OCI-LY7 (cell line): ENCODE results near the gene ZGRF1. TPM values are rescaled to one million over a fixed set of nuclear protein-coding genes. Genes with fewer than 3 reads are reported as not detected.

ENCODE experiments used
- BruUV-seq: library from RNA; stranded (reverse); fragments of 400-500 nt; replicated peaks from 2 replicates; lab custom pipeline; 2021; lab: Mats Ljungman, UMichigan
- CTCF ChIA-PET: fragments of 300-600 bp; sonication (Branson Sonifier 250); formaldehyde crosslinking; loops from one replicate; lab custom pipeline; 2022; ENCODE audit warnings: antibody characterized with exemption; ENCODE audit not compliant: unreplicated experiment; lab: Charles Lee
- POLR2A ChIA-PET: fragments of 300-600 bp; sonication (Branson Sonifier 250); formaldehyde crosslinking; loops from one replicate; lab custom pipeline; 2022; ENCODE audit warnings: antibody characterized with exemption; lab: Charles Lee
- DNase-seq: peaks from one replicate; pipeline ENCODE4 v3.0.0-alpha.2; 2015; ENCODE audit warnings: low spot score
- H2AFZ ChIP-seq: fragments of 200-600 bp; sonication (generic), shearing (Covaris generic); 2 replicates; pipeline ENCODE4 v1.6.1; 2014; ENCODE audit warnings: mild to moderate bottlenecking, antibody characterized with exemption, low read length, moderate library complexity
- H3K27ac ChIP-seq: fragments of 200-600 bp; sonication (generic); 2 replicates; pipeline ENCODE4 v1.5.1; 2014; ENCODE audit warnings: mixed run types, low read depth, mild to moderate bottlenecking, moderate library complexity, low read length, inconsistent platforms; ENCODE audit not compliant: poor library complexity, severe bottlenecking
- H3K36me3 ChIP-seq: fragments of 200-600 bp; sonication (generic); 2 replicates; pipeline ENCODE4 v1.6.1; 2014; ENCODE audit warnings: mild to moderate bottlenecking, antibody characterized with exemption, low read length, moderate library complexity, mixed read lengths; ENCODE audit not compliant: insufficient read depth
- H3K4me1 ChIP-seq: fragments of 200-600 bp; sonication (generic); 2 replicates; pipeline ENCODE4 v1.5.1; 2014; ENCODE audit warnings: mild to moderate bottlenecking, low read length; ENCODE audit not compliant: insufficient read depth, poor library complexity, severe bottlenecking
- H3K4me2 ChIP-seq: fragments of 200-600 bp; sonication (generic); 2 replicates; pipeline ENCODE4 v1.6.1; 2014; ENCODE audit warnings: mild to moderate bottlenecking, low read length
- H3K4me3 ChIP-seq: fragments of 200-600 bp; sonication (generic); 2 replicates; pipeline ENCODE4 v1.5.1; 2014; ENCODE audit warnings: mild to moderate bottlenecking, low read depth, low read length; ENCODE audit not compliant: poor library complexity, severe bottlenecking
- H3K79me2 ChIP-seq: fragments of 200-600 bp; sonication (generic); 2 replicates; pipeline ENCODE4 v1.6.1; 2016; ENCODE audit warnings: low read depth, mild to moderate bottlenecking, low read length, moderate library complexity, mixed read lengths; ENCODE audit not compliant: insufficient read depth
- H3K9me2 ChIP-seq: fragments of 200-600 bp; sonication (generic); 2 replicates; pipeline ENCODE4 v1.6.1; 2016; ENCODE audit warnings: mild to moderate bottlenecking, low read length, mixed read lengths; ENCODE audit not compliant: insufficient read depth
- H3K9me3 ChIP-seq: fragments of 200-600 bp; sonication (generic); 2 replicates; pipeline ENCODE4 v1.6.1; 2014; ENCODE audit warnings: mild to moderate bottlenecking, mixed run types, low read length, mixed read lengths
- H4K20me1 ChIP-seq: fragments of 200-600 bp; sonication (generic); 2 replicates; pipeline ENCODE4 v1.6.1; 2014; ENCODE audit warnings: mild to moderate bottlenecking, antibody characterized with exemption, low read length, moderate library complexity, mixed read lengths; ENCODE audit not compliant: insufficient read depth
- CTCF ChIP-seq: fragments of 200-600 bp; sonication (generic); conservative IDR thresholded peaks from 2 replicates; pipeline ENCODE4 v1.5.1; 2014; ENCODE audit warnings: mild to moderate bottlenecking, antibody characterized with exemption, low read length, moderate library complexity, mixed read lengths
- EZH2phosphoT487 ChIP-seq: fragments of 200-600 bp; sonication (generic); IDR thresholded peaks from 2 replicates; pipeline ENCODE4 v1.6.1; 2018; ENCODE audit warnings: low read depth, borderline replicate concordance, mild to moderate bottlenecking, mixed run types, antibody characterized with exemption, low read length, moderate library complexity, mixed read lengths
- intact Hi-C: fragments of 100-400 bp; cut with micrococcal nuclease; formaldehyde crosslinking; loops from one replicate; pipeline ENCODE4 v1.10.0; 2022; ENCODE audit not compliant: unreplicated experiment
- total RNA-seq, 2 experiments: library from RNA; depleted of rRNA in 1 of 2; stranded (reverse); fragments of >200 nt in 1 of 2; shearing (Covaris generic) in 1 of 2; gene quantifications; 2 replicates each; pipeline ENCODE4 v1.2.3, GENCODE V29; 2014 to 2022

ZGRF1 gene
- total RNA-seq, 2 experiments from 2014 or later: 54.4 to 68.1 TPM

DNA sequence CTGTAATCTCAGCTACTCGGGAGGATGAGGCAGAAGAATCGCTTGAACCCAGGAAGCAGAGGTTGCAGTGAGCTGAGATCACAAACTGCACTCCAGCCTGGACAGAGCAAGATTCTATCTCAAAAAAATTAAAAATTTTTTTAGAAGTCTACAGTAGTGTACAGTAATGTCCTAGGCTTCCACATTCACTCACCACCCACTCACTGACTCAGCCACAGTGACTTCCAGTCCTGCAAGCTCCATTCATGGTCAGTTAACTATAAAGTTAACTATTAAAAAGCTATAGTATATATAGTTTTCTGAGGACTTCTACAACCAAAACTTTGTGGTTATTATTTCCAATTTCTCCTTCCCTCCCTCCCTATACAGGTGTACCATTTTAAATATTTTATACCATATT, 86.0 kb downstream of the ZGRF1 start:
- H2AFZ ChIP-seq: no peak overlapping the region
- intact Hi-C loops: no loop called here
- peaks cover 33% of the 10 kb centered on the region for H3K36me3 ChIP-seq
- CTCF ChIA-PET: interaction anchor here (1.3 kb wide), 1 partner anchor 27 kb away, joined by 3 read pairs; no protein-coding TSS in a partner anchor
- DNase-seq: no peak
- TF ChIP-seq CTCF: no peak
- no peak for TF ChIP-seq EZH2phosphoT487
- POLR2A ChIA-PET: interaction anchor here (0.7 to 1.7 kb wide), 6 partner anchors 9 to 317 kb away, joined by 3 to 9 read pairs (median 3); no protein-coding TSS in a partner anchor
- H4K20me1 ChIP-seq: no peaks in the 10 kb centered on the region
- BruUV-seq: no TSS peak
- no peaks in the 10 kb centered on the region for H3K79me2 ChIP-seq
- H3K4me2 ChIP-seq: no peak overlapping the region
- H3K4me3 ChIP-seq: no peak overlapping the region
- no peaks in the 10 kb centered on the region for H3K4me1 ChIP-seq
- no peaks in the 10 kb centered on the region for H3K9me3 ChIP-seq
- no peaks in the 10 kb centered on the region for H3K9me2 ChIP-seq
- no peak overlapping the region for H3K27ac ChIP-seq

DNA sequence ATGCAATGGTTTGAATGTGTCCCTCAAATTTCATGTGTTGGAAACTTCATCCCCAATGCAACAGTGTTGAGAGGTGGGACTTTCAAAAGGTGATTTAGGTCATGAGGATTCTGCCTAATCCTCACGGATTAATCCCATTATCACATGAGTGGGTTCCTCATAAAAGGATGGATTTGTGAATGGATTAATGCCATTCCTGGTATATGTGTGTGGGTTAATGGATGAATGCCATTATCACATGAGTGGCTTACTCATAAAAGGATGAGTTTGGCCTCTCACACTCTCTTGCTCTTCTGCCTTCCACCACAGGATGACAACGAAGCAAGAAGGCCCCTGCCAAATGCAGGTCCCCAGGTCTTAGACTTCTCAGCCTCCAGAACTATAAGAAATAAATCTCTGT, 90.2 kb downstream of the ZGRF1 start:
- TF ChIP-seq CTCF (no peak), EZH2phosphoT487 (no peak)
- Histone ChIP-seq H4K20me1 (no peaks in the 10 kb centered on the region), H3K79me2 (no peaks in the 10 kb centered on the region), H3K4me2 (no peak overlapping the region), H3K4me3 (no peak overlapping the region), H3K27ac (no peak overlapping the region), H3K9me2 (no peaks in the 10 kb centered on the region), H2AFZ (no peak overlapping the region), H3K36me3 (peaks cover 24% of the 10 kb centered on the region; the same call in 1 of the 2 replicates), H3K9me3 (no peaks in the 10 kb centered on the region), H3K4me1 (no peaks in the 10 kb centered on the region)
- no peak for DNase-seq
- ChIA-PET POLR2A (no interaction called here), CTCF (no interaction called here)
- intact Hi-C loops: no loop called here
- BruUV-seq: no TSS peak

GRCh38 chr4:112545346-112545745, 91.4 kb downstream of the ZGRF1 start:
- no peak overlapping the region for H3K4me2 ChIP-seq
- H3K79me2 ChIP-seq: no peaks in the 10 kb centered on the region
- BruUV-seq: no TSS peak
- ChIA-PET POLR2A (no interaction called here), CTCF (no interaction called here)
- H3K4me1 ChIP-seq: no peaks in the 10 kb centered on the region
- no peaks in the 10 kb centered on the region for H3K9me2 ChIP-seq
- no peak overlapping the region for H2AFZ ChIP-seq
- H3K27ac ChIP-seq: no peak overlapping the region
- intact Hi-C loops: no loop called here
- TF ChIP-seq EZH2phosphoT487 (no peak), CTCF (no peak)
- H3K4me3 ChIP-seq: no peak overlapping the region
- DNase-seq: no peak
- no peaks in the 10 kb centered on the region for H3K9me3 ChIP-seq
- H4K20me1 ChIP-seq: no peaks in the 10 kb centered on the region
- peaks cover 29% of the 10 kb centered on the region; the same call in 1 of the 2 replicates for H3K36me3 ChIP-seq
